Stimulated activated CD8-positive, alpha-beta memory T cell treated with anti-CD3 and anti-CD28 coated beads, Interleukin-15, amount 100 ng/mL, for 1 hour (primary cell): ENCODE results near the gene PDE8A.
A peak's percentile ranks its signal among the peaks of the same experiment; 100 is the strongest.

ENCODE experiments used
- DNase-seq: peaks from one replicate; pipeline ENCODE4 v3.0.0-alpha.2; 2020; ENCODE audit warnings: low read depth

PDE8A gene

GRCh38 chr15:84981711-84982300 lies at the start of gene PDE8A:
Gene PDE8A (plus strand): TSS chr15:84981856. CDS start chr15:84982163, 307 bp downstream.
- DNase-seq = no peak

GRCh38 chr15:84934942-84935729 lies 46.5 kb upstream of the PDE8A start:
- DNase-seq = no peak

GRCh38 chr15:84937144-84937543 lies 44.5 kb upstream of the PDE8A start:
- no peak for DNase-seq

GRCh38 chr15:84938726-84939125 lies 42.9 kb upstream of the PDE8A start:
- DNase-seq = no peak

- no peak for DNase-seq
These were observed 41.3 kb upstream of the PDE8A start for GRCh38 chr15:84940399-84940798.

- no peak for DNase-seq
These were observed 39.2 kb upstream of the PDE8A start for GRCh38 chr15:84942456-84942855.

- no peak for DNase-seq
These were observed 37.3 kb upstream of the PDE8A start for GRCh38 chr15:84944311-84944710.

- DNase-seq = no peak
These were observed 36.8 kb upstream of the PDE8A start for GRCh38 chr15:84944861-84945260.

- DNase-seq = no peak
These were observed 34.7 kb upstream of the PDE8A start for GRCh38 chr15:84946772-84947489.

- DNase-seq = no peak
These were observed 33.5 kb upstream of the PDE8A start for GRCh38 chr15:84947947-84948830.

GRCh38 chr15:84949043-84949442 lies 32.6 kb upstream of the PDE8A start:
- DNase-seq = no peak

- DNase-seq = no peak
These were observed 31.6 kb upstream of the PDE8A start for GRCh38 chr15:84949845-84950569.

- no peak for DNase-seq
These were observed 31.0 kb upstream of the PDE8A start for GRCh38 chr15:84950570-84951111.

GRCh38 chr15:84951736-84952135 lies 29.9 kb upstream of the PDE8A start:
- no peak for DNase-seq

GRCh38 chr15:84953136-84953535 lies 28.5 kb upstream of the PDE8A start:
- DNase-seq = no peak

- DNase-seq = no peak
These were observed 27.9 kb upstream of the PDE8A start for GRCh38 chr15:84953726-84954125.

- peak; percentile 4 for DNase-seq
These were observed 26.4 kb upstream of the PDE8A start for GRCh38 chr15:84955089-84955848.

GRCh38 chr15:84956199-84956598 lies 25.5 kb upstream of the PDE8A start:
- DNase-seq = no peak

GRCh38 chr15:84960391-84961113 lies 21.1 kb upstream of the PDE8A start:
- no peak for DNase-seq

- DNase-seq = no peak
These were observed 20.6 kb upstream of the PDE8A start for GRCh38 chr15:84961114-84961452.
